H9 (cell line): Measurements from ENCODE around the gene STARD3. TPM values are rescaled to one million over a fixed set of nuclear protein-coding genes. Genes with fewer than 3 reads are reported as not detected.

Experiments
- DNase-seq: peaks from one replicate; pipeline ENCODE4 v3.0.0-alpha.2; 2017
- H2AFZ ChIP-seq: one replicate; pipeline ENCODE4 v1.6.1; 2013; ENCODE audit warnings: mild to moderate bottlenecking, low read length, control low read depth, moderate library complexity
- H2AK5ac ChIP-seq: 2 replicates; pipeline ENCODE4 v1.6.1; 2013; ENCODE audit warnings: low read length, control low read depth, mixed read lengths; ENCODE audit not compliant: insufficient read length
- H2BK120ac ChIP-seq: one replicate; pipeline ENCODE4 v1.6.1; 2013; ENCODE audit warnings: low read depth, mild to moderate bottlenecking, low read length, control low read depth, inconsistent platforms; ENCODE audit not compliant: poor library complexity, severe bottlenecking
- H2BK12ac ChIP-seq: 2 replicates; pipeline ENCODE4 v1.6.1; 2013; ENCODE audit warnings: low read length, control low read depth, mixed read lengths, low read depth; ENCODE audit not compliant: insufficient read length
- H2BK15ac ChIP-seq: 2 replicates; pipeline ENCODE4 v1.6.1; 2013; ENCODE audit warnings: low read depth, low read length, control low read depth
- H2BK20ac ChIP-seq: one replicate; pipeline ENCODE4 v1.6.1; 2013; ENCODE audit warnings: low read depth, mild to moderate bottlenecking, low read length, control low read depth, inconsistent platforms; ENCODE audit not compliant: poor library complexity, severe bottlenecking
- H2BK5ac ChIP-seq: 2 replicates; pipeline ENCODE4 v1.6.1; 2013; ENCODE audit warnings: low read length, control low read depth, mixed read lengths; ENCODE audit not compliant: insufficient read length
- H3K14ac ChIP-seq: 2 replicates; pipeline ENCODE4 v1.6.1; 2013; ENCODE audit warnings: low read length, control low read depth; ENCODE audit not compliant: insufficient read depth
- H3K18ac ChIP-seq: 2 replicates; pipeline ENCODE4 v1.6.1; 2013; ENCODE audit warnings: low read depth, mild to moderate bottlenecking, mixed read lengths, low read length, control low read depth; ENCODE audit not compliant: insufficient read length
- H3K23ac ChIP-seq: 2 replicates; pipeline ENCODE4 v1.6.1; 2013; ENCODE audit warnings: low read length, control low read depth, mixed read lengths, low read depth; ENCODE audit not compliant: insufficient read length
- H3K23me2 ChIP-seq: 2 replicates; pipeline ENCODE4 v1.6.1; 2013; ENCODE audit warnings: low read depth, mild to moderate bottlenecking, mixed read lengths, low read length, control low read depth; ENCODE audit not compliant: insufficient read length, poor library complexity, severe bottlenecking
- H3K27ac ChIP-seq: 2 replicates; pipeline ENCODE4 v1.5.1; 2013; ENCODE audit warnings: low read length, control low read depth, mixed read lengths, low read depth; ENCODE audit not compliant: insufficient read length
- H3K27me3 ChIP-seq: 2 replicates; pipeline ENCODE4 v1.6.1; 2013; ENCODE audit warnings: low read length, control low read depth, inconsistent platforms; ENCODE audit not compliant: insufficient read depth
- H3K4ac ChIP-seq: 2 replicates; pipeline ENCODE4 v1.6.1; 2013; ENCODE audit warnings: low read depth, mild to moderate bottlenecking, control low read depth, inconsistent platforms, low read length, moderate library complexity
- H3K4me1 ChIP-seq: 2 replicates; pipeline ENCODE4 v1.6.1; 2013; ENCODE audit warnings: low read length, control low read depth, inconsistent platforms; ENCODE audit not compliant: insufficient read depth
- H3K4me2 ChIP-seq: 2 replicates; pipeline ENCODE4 v1.6.1; 2013; ENCODE audit warnings: low read length, control low read depth, mixed read lengths; ENCODE audit not compliant: insufficient read length, insufficient read depth
- H3K56ac ChIP-seq: 2 replicates; pipeline ENCODE4 v1.6.1; 2013; ENCODE audit warnings: low read depth, mild to moderate bottlenecking, mixed read lengths, low read length, control low read depth; ENCODE audit not compliant: insufficient read length
- H3K79me1 ChIP-seq: 2 replicates; pipeline ENCODE4 v1.6.1; 2013; ENCODE audit warnings: low read depth, mild to moderate bottlenecking, moderate library complexity, low read length, control low read depth, inconsistent platforms; ENCODE audit not compliant: insufficient read depth, poor library complexity, severe bottlenecking
- H3K79me2 ChIP-seq: 2 replicates; pipeline ENCODE4 v1.6.1; 2013; ENCODE audit warnings: low read length, control low read depth, inconsistent platforms; ENCODE audit not compliant: insufficient read depth
- H3K9ac ChIP-seq: 2 replicates; pipeline ENCODE4 v1.6.1; 2013; ENCODE audit warnings: low read length, control low read depth, mixed read lengths; ENCODE audit not compliant: insufficient read length; ENCODE audit errors: extremely low read depth
- H3K9me3 ChIP-seq: one replicate; pipeline ENCODE4 v1.6.1; 2013; ENCODE audit warnings: low read depth, low read length, inconsistent platforms; ENCODE audit not compliant: control insufficient read depth
- H3T11ph ChIP-seq: one replicate; pipeline ENCODE4 v1.6.1; 2013; ENCODE audit warnings: mild to moderate bottlenecking, low read length, control low read depth, inconsistent platforms
- H4K20me1 ChIP-seq: one replicate; pipeline ENCODE4 v1.6.1; 2013; ENCODE audit not compliant: control insufficient read depth, insufficient read length, insufficient read depth
- H4K5ac ChIP-seq: 2 replicates; pipeline ENCODE4 v1.6.1; 2013; ENCODE audit warnings: low read depth, mild to moderate bottlenecking, mixed read lengths, low read length, control low read depth; ENCODE audit not compliant: insufficient read length
- H4K8ac ChIP-seq: replicated peaks from 2 replicates; pipeline ENCODE4 v1.6.1; 2013; ENCODE audit warnings: low read length, control low read depth, mixed read lengths, low read depth; ENCODE audit not compliant: insufficient read length
- H4K91ac ChIP-seq: 2 replicates; pipeline ENCODE4 v1.6.1; 2013; ENCODE audit warnings: low read depth, mild to moderate bottlenecking, moderate library complexity, mixed read lengths, low read length, control low read depth; ENCODE audit not compliant: insufficient read length
- H3K27ac Mint-ChIP-seq, 3 experiments: 2 replicates in 2 of 3; 3 replicates in 1 of 3; pipeline ENCODE4 v1.8.0; 2020 to 2021; ENCODE audit warnings: mixed read lengths in 3 of 3, mild to moderate bottlenecking in 1 of 3, moderate library complexity in 1 of 3
- H3K27me3 Mint-ChIP-seq: 2 replicates; pipeline ENCODE4 v1.8.0; 2021; ENCODE audit warnings: low read depth, mild to moderate bottlenecking, moderate library complexity, mixed read lengths
- H3K36me3 Mint-ChIP-seq, 3 experiments: 2 replicates in 2 of 3; 3 replicates in 1 of 3; pipeline ENCODE4 v1.8.0; 2020 to 2021; ENCODE audit warnings: low read depth in 3 of 3, mixed read lengths in 3 of 3; ENCODE audit not compliant: insufficient read depth in 1 of 3
- H3K4me1 Mint-ChIP-seq, 2 experiments: 2 replicates each; pipeline ENCODE4 v1.8.0; 2020; ENCODE audit warnings: mixed read lengths in 2 of 2
- H3K4me3 Mint-ChIP-seq, 2 experiments: 2 replicates in 1 of 2; 3 replicates in 1 of 2; pipeline ENCODE4 v1.8.0; 2020 to 2021; ENCODE audit warnings: mild to moderate bottlenecking in 2 of 2, mixed read lengths in 2 of 2, moderate library complexity in 1 of 2
- H3K9me3 Mint-ChIP-seq, 2 experiments: 2 replicates in 1 of 2; 3 replicates in 1 of 2; pipeline ENCODE4 v1.8.0; 2020; ENCODE audit warnings: mild to moderate bottlenecking in 2 of 2, mixed read lengths in 2 of 2, moderate library complexity in 1 of 2
- CTCF ChIP-seq: fragments of 200-600 bp; sonication (generic); conservative IDR thresholded peaks from 3 replicates; pipeline ENCODE4 v1.8.0; 2021; ENCODE audit warnings: antibody characterized with exemption, mild to moderate bottlenecking
- WGBS: extraction: QIAGEN DNeasy Blood & Tissue Kit; methylation state at CpG from one replicate; pipeline ENCODE4 v1.1.7; 2013; ENCODE audit warnings: missing lambda C conversion rate, low lambda C conversion rate, mixed read lengths; ENCODE audit not compliant: insufficient read length; ENCODE audit errors: extremely low coverage; 5-methylcytosine and 5-hydroxymethylcytosine counted together
- total RNA-seq: library from RNA; stranded (reverse); gene quantifications from 2 replicates; pipeline ENCODE4 v1.2.1, GENCODE V29; 2021

Gene STARD3
- total RNA-seq, 1 experiment from 2014 or later: 51.3 TPM

DNA sequence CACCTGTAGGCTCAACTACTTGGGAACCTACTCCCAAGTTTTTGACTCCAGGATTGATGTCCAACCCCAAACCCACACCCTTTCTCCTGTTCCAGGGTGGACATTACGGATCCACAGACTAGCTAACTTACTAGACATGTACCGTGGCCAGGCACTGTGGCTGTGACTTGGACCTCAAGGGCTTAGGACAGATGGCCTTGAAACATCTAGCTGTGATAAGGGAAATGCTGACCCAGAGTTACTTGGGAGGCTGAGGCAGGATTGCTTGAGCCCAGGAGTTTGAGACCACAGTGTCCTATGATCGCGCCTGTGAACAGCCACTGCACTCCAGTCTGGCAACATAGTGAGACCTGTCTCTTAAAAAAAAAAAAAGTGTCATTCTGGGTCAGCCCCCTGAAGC lies 4.2 kb downstream of the STARD3 start:
- Histone ChIP-seq H4K8ac (no peak overlapping the region), H3K9ac (no peak overlapping the region), H4K5ac (no peak overlapping the region), H3K79me1 (no peaks in the 10 kb centered on the region), H3K27ac (no peak overlapping the region), H4K91ac (no peak overlapping the region), H3K56ac (no peak overlapping the region), H3K23ac (no peak overlapping the region), H2AFZ (no peak overlapping the region), H2BK12ac (no peak overlapping the region), H3K18ac (no peak overlapping the region), H3K4ac (no peak overlapping the region), H2BK120ac (no peak overlapping the region), H3T11ph (no peak overlapping the region), H3K79me2 (no peaks in the 10 kb centered on the region; the same call in 1 of the 2 replicates), H2BK20ac (no peak overlapping the region), H3K14ac (no peak overlapping the region), H3K9me3 (no peaks in the 10 kb centered on the region), H3K4me1 (peaks cover 7% of the 10 kb centered on the region; the same call in 1 of the 2 replicates), H3K4me2 (no peak overlapping the region), H4K20me1 (no peaks in the 10 kb centered on the region), H3K27me3 (no peaks in the 10 kb centered on the region), H2BK5ac (no peak overlapping the region), H2BK15ac (no peak overlapping the region), H2AK5ac (no peak overlapping the region), H3K23me2 (peaks cover 11% of the 10 kb centered on the region)
- H3K27ac Mint-ChIP-seq: peak overlapping the region in 1 of 3 experiments; percentile 28; a peak in 1 of 7 replicates
- H3K36me3 Mint-ChIP-seq: peaks cover 0 to 5% (median 0%) of the 10 kb centered on the region in 3 experiments; a peak in 3 of 7 replicates
- no CpG with 5 or more reads among the region's 4 CpGs for WGBS
- no peak for TF ChIP-seq CTCF
- H3K4me1 Mint-ChIP-seq: peaks cover 64 to 65% of the 10 kb centered on the region in 2 experiments
- DNase-seq: no peak
- H3K4me3 Mint-ChIP-seq: no peak overlapping the region
- no peaks in the 10 kb centered on the region; the same call in 1 of the 2 replicates for H3K27me3 Mint-ChIP-seq
- H3K9me3 Mint-ChIP-seq: no peaks in the 10 kb centered on the region
